GM12865 (cell line): Measurements from ENCODE around the gene MGRN1.
A peak's percentile ranks its signal among the peaks of the same experiment; 100 is the strongest.

Experiments used
- DNase-seq: peaks from one replicate; pipeline ENCODE4 v3.0.0; 2010; ENCODE audit warnings: low read depth
- H3K4me3 ChIP-seq: 2 replicates; pipeline ENCODE4 v1.5.1; 2011; ENCODE audit warnings: mild to moderate bottlenecking, low read depth, low read length, control low read depth
- CTCF ChIP-seq: IDR thresholded peaks from 2 replicates; pipeline ENCODE4 v1.5.1; 2011; ENCODE audit warnings: low read length, control low read depth, low read depth, inconsistent platforms; ENCODE audit not compliant: insufficient read depth; ENCODE audit errors: missing control alignments

MGRN1 gene

GRCh38 chr16:4659363-4660353 is 35.0 kb downstream of the MGRN1 start:
- no peak for DNase-seq
- no peak for TF ChIP-seq CTCF

GRCh38 chr16:4660454-4661007 is 35.9 kb downstream of the MGRN1 start:
- no peak for DNase-seq
- no peak for TF ChIP-seq CTCF
- no peak overlapping the region for H3K4me3 ChIP-seq

More at GRCh38 chr16:4659363-4660353, 35.0 kb downstream of the MGRN1 start:
- H3K4me3 ChIP-seq = no peak overlapping the region

- H3K4me3 ChIP-seq = no peak overlapping the region
- TF ChIP-seq CTCF = no peak
- DNase-seq = no peak
Observed at GRCh38 chr16:4661661-4662060, 37.0 kb downstream of the MGRN1 start.

GRCh38 chr16:4663465-4663776 is 38.8 kb downstream of the MGRN1 start:
- H3K4me3 ChIP-seq = no peak overlapping the region
- no peak for DNase-seq
- no peak for TF ChIP-seq CTCF

GRCh38 chr16:4663777-4664465 is 39.3 kb downstream of the MGRN1 start:
- no peak for TF ChIP-seq CTCF
- DNase-seq = no peak
- no peak overlapping the region for H3K4me3 ChIP-seq

GRCh38 chr16:4664538-4665418 is 40.2 kb downstream of the MGRN1 start:
- H3K4me3 ChIP-seq = no peak overlapping the region
- DNase-seq = peak; percentile 37
- TF ChIP-seq CTCF = no peak
